OCI-LY1 (cell line): ENCODE results near the gene PREP.

ENCODE experiments used
- H2AFZ ChIP-seq: fragments of 200-600 bp; sonication (generic), shearing (Covaris generic); 2 replicates; pipeline ENCODE4 v1.6.0; 2014; ENCODE audit warnings: antibody characterized with exemption, mild to moderate bottlenecking, low read length
- H3F3A ChIP-seq: fragments of 200-600 bp; sonication (generic), shearing (Covaris generic); 2 replicates; pipeline ENCODE4 v1.6.0; 2014; ENCODE audit warnings: mild to moderate bottlenecking, antibody characterized with exemption, low read length, moderate library complexity; ENCODE audit not compliant: insufficient read depth
- H3K27ac ChIP-seq: fragments of 200-600 bp; sonication (generic); 2 replicates; pipeline ENCODE4 v1.5.1; 2014; ENCODE audit warnings: low read length, mixed run types, mild to moderate bottlenecking, low read depth; ENCODE audit not compliant: poor library complexity, severe bottlenecking
- H3K27me3 ChIP-seq: fragments of 200-600 bp; sonication (generic); 2 replicates; pipeline ENCODE4 v1.6.0; 2014; ENCODE audit warnings: antibody characterized with exemption, mild to moderate bottlenecking, low read length, moderate library complexity; ENCODE audit not compliant: insufficient read depth
- H3K36me3 ChIP-seq: fragments of 200-600 bp; sonication (generic); 2 replicates; pipeline ENCODE4 v1.6.1; 2014; ENCODE audit warnings: mild to moderate bottlenecking, antibody characterized with exemption, low read length, moderate library complexity, mixed read lengths; ENCODE audit not compliant: insufficient read depth
- H3K4me1 ChIP-seq: fragments of 200-600 bp; sonication (generic); 2 replicates; pipeline ENCODE4 v1.5.1; 2014; ENCODE audit warnings: mild to moderate bottlenecking, low read length, moderate library complexity; ENCODE audit not compliant: insufficient read depth, severe bottlenecking
- H3K4me2 ChIP-seq: fragments of 200-600 bp; sonication (generic), shearing (Covaris generic); 2 replicates; pipeline ENCODE4 v1.6.1; 2014; ENCODE audit warnings: low read length
- H3K4me3 ChIP-seq: fragments of 200-600 bp; sonication (generic); 2 replicates; pipeline ENCODE4 v1.5.1; 2014; ENCODE audit warnings: low read length, low read depth, mild to moderate bottlenecking, mixed read lengths; ENCODE audit not compliant: poor library complexity, severe bottlenecking
- H3K79me2 ChIP-seq: fragments of 200-600 bp; shearing (Covaris generic); 2 replicates; pipeline ENCODE4 v1.6.1; 2016; ENCODE audit warnings: mixed run types, low read length, mixed read lengths; ENCODE audit not compliant: insufficient read depth
- H3K9ac ChIP-seq: fragments of 200-600 bp; sonication (generic), shearing (Covaris generic); 2 replicates; pipeline ENCODE4 v1.6.1; 2014; ENCODE audit warnings: mild to moderate bottlenecking, low read length, mixed read lengths
- H3K9me2 ChIP-seq: fragments of 200-600 bp; sonication (generic), shearing (Covaris generic); 2 replicates; pipeline ENCODE4 v1.6.1; 2014; ENCODE audit warnings: low read depth, mild to moderate bottlenecking, low read length, mixed read lengths
- H3K9me3 ChIP-seq: fragments of 200-600 bp; shearing (Covaris generic); 2 replicates; pipeline ENCODE4 v1.6.1; 2014; ENCODE audit warnings: low read length, mixed read lengths
- H4K20me1 ChIP-seq: fragments of 200-600 bp; sonication (generic), shearing (Covaris generic); 2 replicates; pipeline ENCODE4 v1.6.0; 2016; ENCODE audit warnings: mild to moderate bottlenecking, low read length; ENCODE audit not compliant: insufficient read depth
- EZH2 ChIP-seq: fragments of 200-600 bp; sonication (generic), shearing (Covaris generic); IDR thresholded peaks from 2 replicates; pipeline ENCODE4 v1.8.0; 2017; ENCODE audit warnings: borderline replicate concordance, mixed run types, mild to moderate bottlenecking, antibody characterized with exemption, low read length, moderate library complexity, mixed read lengths
- TF ChIP-seq, protein P1 (sequence below): fragments of 200-600 bp; sonication (generic), shearing (Covaris generic); IDR thresholded peaks from 2 replicates; pipeline ENCODE4 v1.5.1; 2017; ENCODE audit warnings: mild to moderate bottlenecking, antibody characterized with exemption, low read length, moderate library complexity, mixed read lengths

Gene PREP

DNA sequence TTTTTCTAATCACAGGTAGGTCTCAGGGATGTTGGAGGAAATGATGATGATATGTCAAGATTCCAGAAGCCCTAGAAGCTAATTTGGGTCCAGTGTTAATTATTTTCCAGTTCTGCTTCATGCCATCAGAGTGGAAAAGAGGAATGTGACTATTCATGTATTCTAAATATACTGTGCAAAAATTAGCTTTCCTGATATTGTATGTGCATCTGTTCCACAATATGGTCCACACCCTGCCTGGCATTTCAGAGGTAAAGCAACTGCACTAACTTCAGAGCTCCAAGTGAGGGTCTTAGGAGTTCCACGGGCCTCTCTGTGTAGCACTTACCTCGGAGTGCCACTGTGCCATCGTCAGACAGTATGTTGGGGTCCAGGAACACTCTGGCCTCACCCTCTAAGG lies 27.1 kb downstream of the PREP start:
- Histone ChIP-seq H3K27ac (no peak overlapping the region), H3K36me3 (peaks cover 36% of the 10 kb centered on the region)

DNA sequence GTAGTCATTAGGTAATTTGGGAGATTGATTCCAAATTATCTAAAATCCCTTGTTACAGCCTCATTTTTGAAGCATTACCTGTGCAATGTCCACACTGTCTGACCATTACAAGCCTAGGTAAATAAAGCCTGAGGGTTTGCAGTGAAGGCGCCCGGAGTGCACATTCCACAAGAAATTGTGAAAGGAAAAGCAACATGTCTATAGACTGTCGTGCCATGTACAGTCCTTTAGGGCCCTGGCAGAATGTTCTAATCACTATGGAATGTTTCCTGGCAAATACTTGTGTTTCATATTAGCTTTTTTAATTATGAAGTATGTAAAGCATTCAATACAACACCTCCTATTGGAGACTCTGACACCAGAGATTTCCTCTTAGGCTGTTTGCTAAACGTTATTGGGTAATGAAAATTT lies 28.9 kb downstream of the PREP start:
- no peak overlapping the region for H2AFZ ChIP-seq
- H3K4me1 ChIP-seq = no peaks in the 10 kb centered on the region
- H3K79me2 ChIP-seq = no peaks in the 10 kb centered on the region
- no peaks in the 10 kb centered on the region for H3K9me3 ChIP-seq
- no peak overlapping the region for H3K4me3 ChIP-seq
- H3K4me2 ChIP-seq = no peak overlapping the region
- peaks cover 44% of the 10 kb centered on the region for H3K36me3 ChIP-seq
- H3F3A ChIP-seq = no peaks in the 10 kb centered on the region
- H3K27me3 ChIP-seq = no peaks in the 10 kb centered on the region
- H3K9me2 ChIP-seq = no peaks in the 10 kb centered on the region
- H3K27ac ChIP-seq = no peak overlapping the region
- H4K20me1 ChIP-seq = no peaks in the 10 kb centered on the region
- no peak overlapping the region for H3K9ac ChIP-seq
- TF ChIP-seq EZH2 = no peak
- TF ChIP-seq, protein P1, sequence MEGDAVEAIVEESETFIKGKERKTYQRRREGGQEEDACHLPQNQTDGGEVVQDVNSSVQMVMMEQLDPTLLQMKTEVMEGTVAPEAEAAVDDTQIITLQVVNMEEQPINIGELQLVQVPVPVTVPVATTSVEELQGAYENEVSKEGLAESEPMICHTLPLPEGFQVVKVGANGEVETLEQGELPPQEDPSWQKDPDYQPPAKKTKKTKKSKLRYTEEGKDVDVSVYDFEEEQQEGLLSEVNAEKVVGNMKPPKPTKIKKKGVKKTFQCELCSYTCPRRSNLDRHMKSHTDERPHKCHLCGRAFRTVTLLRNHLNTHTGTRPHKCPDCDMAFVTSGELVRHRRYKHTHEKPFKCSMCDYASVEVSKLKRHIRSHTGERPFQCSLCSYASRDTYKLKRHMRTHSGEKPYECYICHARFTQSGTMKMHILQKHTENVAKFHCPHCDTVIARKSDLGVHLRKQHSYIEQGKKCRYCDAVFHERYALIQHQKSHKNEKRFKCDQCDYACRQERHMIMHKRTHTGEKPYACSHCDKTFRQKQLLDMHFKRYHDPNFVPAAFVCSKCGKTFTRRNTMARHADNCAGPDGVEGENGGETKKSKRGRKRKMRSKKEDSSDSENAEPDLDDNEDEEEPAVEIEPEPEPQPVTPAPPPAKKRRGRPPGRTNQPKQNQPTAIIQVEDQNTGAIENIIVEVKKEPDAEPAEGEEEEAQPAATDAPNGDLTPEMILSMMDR = no peak

More for the DNA sequence above, 27.1 kb downstream of the PREP start:
- H3K9me3 ChIP-seq = no peaks in the 10 kb centered on the region
- TF ChIP-seq, protein P1 = no peak
- no peak for TF ChIP-seq EZH2
- no peaks in the 10 kb centered on the region for H3K4me1 ChIP-seq
- no peak overlapping the region for H3K9ac ChIP-seq
- no peaks in the 10 kb centered on the region for H4K20me1 ChIP-seq
- no peak overlapping the region for H2AFZ ChIP-seq
- no peaks in the 10 kb centered on the region for H3K9me2 ChIP-seq
- no peaks in the 10 kb centered on the region for H3F3A ChIP-seq
- H3K4me3 ChIP-seq = no peak overlapping the region
- H3K27me3 ChIP-seq = no peaks in the 10 kb centered on the region
- H3K4me2 ChIP-seq = no peak overlapping the region
- no peaks in the 10 kb centered on the region for H3K79me2 ChIP-seq

DNA sequence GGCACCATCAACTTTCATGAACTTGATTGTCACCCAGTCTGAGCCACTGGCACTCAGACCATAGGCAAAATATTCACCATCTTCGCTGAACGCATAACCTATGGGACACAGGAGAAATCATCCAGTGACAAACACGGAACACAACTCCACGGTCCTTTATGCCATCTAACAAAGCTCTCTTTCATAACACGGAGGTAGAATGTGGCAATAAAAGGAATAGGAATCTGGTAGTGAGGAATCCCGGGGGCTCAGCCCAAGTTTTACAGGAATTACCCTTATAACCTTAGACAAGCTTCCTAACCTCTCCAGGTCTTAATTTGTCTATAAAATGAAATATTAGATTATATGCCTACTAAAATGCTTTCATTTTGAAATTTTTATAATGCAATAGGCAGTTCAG lies 29.4 kb downstream of the PREP start:
- no peak for TF ChIP-seq EZH2
- TF ChIP-seq, protein P1 = no peak
- H3K4me3 ChIP-seq = no peak overlapping the region
- H3F3A ChIP-seq = no peaks in the 10 kb centered on the region
- no peak overlapping the region for H3K4me2 ChIP-seq
- H3K9ac ChIP-seq = no peak overlapping the region
- no peaks in the 10 kb centered on the region for H3K4me1 ChIP-seq
- peaks cover 49% of the 10 kb centered on the region for H3K36me3 ChIP-seq
- no peak overlapping the region for H2AFZ ChIP-seq
- H3K27ac ChIP-seq = no peak overlapping the region
- H4K20me1 ChIP-seq = no peaks in the 10 kb centered on the region
- H3K27me3 ChIP-seq = no peaks in the 10 kb centered on the region
- no peaks in the 10 kb centered on the region for H3K9me3 ChIP-seq
- no peaks in the 10 kb centered on the region for H3K79me2 ChIP-seq
- no peaks in the 10 kb centered on the region for H3K9me2 ChIP-seq
